ENCODE results near the gene POMC. TPM values are rescaled to one million over a fixed set of nuclear protein-coding genes. Genes with fewer than 3 reads are reported as not detected.
A peak's percentile ranks its signal among the peaks of the same experiment; 100 is the strongest.
"Not testable (repeated sequence)": the region's sequence is repeated elsewhere in the genome, so short reads cannot be mapped to it uniquely, and the experiment has no call there.

The POMC gene
- total and polyA plus RNA-seq, 3 experiments from 2014 or later: 4.7 to 10.9 (median 6.2) TPM

DNA sequence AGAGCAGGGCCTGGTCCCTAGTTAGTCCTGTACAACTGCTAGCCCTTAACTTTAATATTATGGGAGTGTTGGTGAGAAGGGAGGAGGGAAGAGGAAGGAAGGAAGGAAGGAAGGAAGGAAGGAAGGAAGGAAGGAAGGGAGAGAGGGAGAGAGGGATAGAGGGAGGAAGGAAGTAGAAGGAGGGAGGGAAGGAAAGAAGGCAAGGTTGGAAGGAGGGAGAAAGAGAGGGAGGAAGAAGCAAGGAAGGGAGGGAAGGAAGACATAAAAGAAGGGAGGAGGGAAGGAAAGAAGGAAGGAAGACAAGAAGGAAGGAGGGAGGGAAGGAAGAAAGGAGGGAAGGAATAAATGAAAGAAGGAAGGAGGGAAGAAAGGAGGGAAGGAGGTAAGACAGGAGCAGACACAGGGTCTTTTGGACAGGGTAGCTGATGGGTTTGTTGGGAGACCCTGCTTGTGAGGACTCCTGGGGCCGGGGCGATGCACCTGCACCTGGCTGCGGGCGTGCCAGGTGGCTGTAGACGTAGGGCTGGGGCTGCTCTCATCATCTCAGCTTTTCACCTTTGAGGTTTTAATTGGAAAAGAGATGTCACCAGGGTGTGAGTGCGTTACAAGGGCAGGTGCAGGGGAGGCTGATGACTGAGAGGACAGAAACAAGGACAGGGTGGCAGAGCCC lies 5.9 kb upstream of the POMC start:
- Mint-ChIP-seq H3K27me3 (peaks cover 35 to 57% of the 10 kb centered on the region in 2 donors), H3K4me3 (no peak overlapping the region), H3K9me3 (peaks cover 0 to 2% (median 0%) of the 10 kb centered on the region in 5 donors), H3K27ac (no peak overlapping the region), H3K4me1 (no peaks in the 10 kb centered on the region), H3K36me3 (no peaks in the 10 kb centered on the region)
- ChIA-PET CTCF (no interaction called here), POLR2A (no interaction called here)
- no peaks in the 10 kb centered on the region for H3K4me1 ChIP-seq (ENCODE audit: insufficient read depth, low read length)
- no peak for DNase-seq
- no peak overlapping the region for H3K27ac ChIP-seq (ENCODE audit: low read depth, low read length)
- H3K9me3 ChIP-seq (ENCODE audit: low read length): no peaks in the 10 kb centered on the region
- peaks cover 6% of the 10 kb centered on the region for H3K27me3 ChIP-seq (ENCODE audit: insufficient read depth, low read length, poor library complexity, severe bottlenecking)
- no peak overlapping the region for H3K4me3 ChIP-seq (ENCODE audit: low read length)
- no peaks in the 10 kb centered on the region for H3K36me3 ChIP-seq (ENCODE audit: insufficient read depth, low read length)

GRCh38 chr2:25173719-25174118 lies 5.3 kb upstream of the POMC start:
- POLR2A ChIA-PET: no interaction called here
- H3K4me1 Mint-ChIP-seq: peaks cover 4 to 5% (median 4%) of the 10 kb centered on the region in 3 donors
- H3K9me3 ChIP-seq (ENCODE audit: low read length): no peaks in the 10 kb centered on the region
- peaks cover 12% of the 10 kb centered on the region for H3K27me3 ChIP-seq (ENCODE audit: insufficient read depth, low read length, poor library complexity, severe bottlenecking)
- no peak overlapping the region for H3K27ac Mint-ChIP-seq
- H3K27ac ChIP-seq (ENCODE audit: low read depth, low read length): no peak overlapping the region
- no peak overlapping the region for H3K4me3 ChIP-seq (ENCODE audit: low read length)
- H3K27me3 Mint-ChIP-seq: peaks cover 41 to 63% of the 10 kb centered on the region in 2 donors
- H3K36me3 Mint-ChIP-seq: no peaks in the 10 kb centered on the region
- CTCF ChIA-PET: no interaction called here
- no peak for DNase-seq
- H3K4me1 ChIP-seq (ENCODE audit: insufficient read depth, low read length): peaks cover 3% of the 10 kb centered on the region
- peaks cover 0 to 2% (median 0%) of the 10 kb centered on the region in 5 donors for H3K9me3 Mint-ChIP-seq
- no peaks in the 10 kb centered on the region for H3K36me3 ChIP-seq (ENCODE audit: insufficient read depth, low read length)
- no peak overlapping the region for H3K4me3 Mint-ChIP-seq

DNA sequence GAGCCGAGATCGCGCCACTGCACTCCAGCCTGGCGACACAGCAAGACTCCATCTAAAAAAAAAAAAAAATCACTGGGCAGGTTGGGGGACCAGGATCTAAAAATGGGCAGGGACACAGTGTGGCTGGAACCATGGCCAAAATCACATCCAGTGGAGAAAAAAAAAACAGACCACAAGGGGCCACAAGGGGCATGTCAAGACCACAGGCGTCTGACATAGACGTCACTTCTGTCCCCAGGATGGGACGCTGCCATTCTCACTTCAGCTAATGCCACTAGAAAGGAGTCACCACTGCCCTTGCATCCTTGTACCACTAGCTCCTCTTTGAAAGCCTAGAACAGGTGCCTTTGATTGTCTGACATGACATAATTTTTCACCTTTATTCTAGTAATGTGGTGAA lies 2.5 kb upstream of the POMC start:
- Mint-ChIP-seq H3K36me3 (no peaks in the 10 kb centered on the region), H3K4me3 (no peak overlapping the region), H3K27me3 (peaks cover 52 to 66% of the 10 kb centered on the region in 2 donors), H3K9me3 (peaks cover 0 to 2% (median 0%) of the 10 kb centered on the region in 5 donors), H3K27ac (no peak overlapping the region), H3K4me1 (peaks cover 12 to 21% (median 13%) of the 10 kb centered on the region in 3 donors)
- POLR2A ChIA-PET: no interaction called here
- H3K9me3 ChIP-seq (ENCODE audit: low read length): no peaks in the 10 kb centered on the region
- H3K27ac ChIP-seq (ENCODE audit: low read depth, low read length): no peak overlapping the region
- H3K36me3 ChIP-seq (ENCODE audit: insufficient read depth, low read length): no peaks in the 10 kb centered on the region
- H3K27me3 ChIP-seq (ENCODE audit: insufficient read depth, low read length, poor library complexity, severe bottlenecking): peaks cover 15% of the 10 kb centered on the region
- H3K4me3 ChIP-seq (ENCODE audit: low read length): no peak overlapping the region
- DNase-seq: no peak
- H3K4me1 ChIP-seq (ENCODE audit: insufficient read depth, low read length): peaks cover 8% of the 10 kb centered on the region
- CTCF ChIA-PET: no interaction called here

DNA sequence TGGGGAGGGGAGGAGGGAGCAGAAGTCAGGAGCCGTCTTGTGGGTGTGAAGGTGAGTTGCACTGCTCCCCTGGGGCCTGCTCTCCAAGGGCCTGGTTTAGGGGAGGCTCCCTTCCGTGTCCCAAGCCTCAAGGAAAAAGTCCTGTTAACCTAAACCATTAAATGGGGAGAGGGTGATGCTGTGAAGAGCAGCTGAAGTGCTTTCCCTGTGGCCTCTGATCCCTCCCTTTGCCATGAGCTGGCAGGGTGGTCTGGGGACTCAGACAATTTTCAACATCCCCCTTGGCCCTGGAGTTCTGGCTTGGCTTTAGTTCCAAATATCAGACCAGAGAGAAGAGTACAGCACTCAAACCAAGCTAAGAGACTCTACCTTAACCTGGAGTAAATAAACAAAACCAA lies 692 bp upstream of the POMC start:
- POLR2A ChIA-PET: no interaction called here
- Histone ChIP-seq H3K4me3 (ENCODE audit: low read length) (peak overlapping the region; percentile 18), H3K27me3 (ENCODE audit: insufficient read depth, low read length, poor library complexity, severe bottlenecking) (peaks cover 15% of the 10 kb centered on the region), H3K4me1 (ENCODE audit: insufficient read depth, low read length) (peaks cover 11% of the 10 kb centered on the region), H3K36me3 (ENCODE audit: insufficient read depth, low read length) (no peaks in the 10 kb centered on the region), H3K27ac (ENCODE audit: low read depth, low read length) (no peak overlapping the region), H3K9me3 (ENCODE audit: low read length) (no peaks in the 10 kb centered on the region)
- Mint-ChIP-seq H3K9me3 (peaks cover 0 to 2% (median 0%) of the 10 kb centered on the region in 5 donors), H3K27ac (peak overlapping the region in 1 of 8 donors; percentile 71), H3K36me3 (no peaks in the 10 kb centered on the region), H3K4me1 (peaks cover 12 to 25% (median 14%) of the 10 kb centered on the region in 3 donors), H3K4me3 (peak overlapping the region; percentile 39 to 73 (median 65)), H3K27me3 (peaks cover 46 to 61% of the 10 kb centered on the region in 2 donors)
- CTCF ChIA-PET: interaction anchor here (1.1 kb wide), 1 partner anchor 27 kb away, joined by 3 read pairs; no protein-coding TSS in a partner anchor
- no peak for DNase-seq

GRCh38 chr2:25165992-25166875 lies 2.1 kb downstream of the POMC start:
- no peaks in the 10 kb centered on the region for H3K9me3 ChIP-seq (ENCODE audit: low read length)
- peak overlapping the region in 2 of 7 donors; percentile 20 to 36 for H3K4me3 Mint-ChIP-seq

DNA sequence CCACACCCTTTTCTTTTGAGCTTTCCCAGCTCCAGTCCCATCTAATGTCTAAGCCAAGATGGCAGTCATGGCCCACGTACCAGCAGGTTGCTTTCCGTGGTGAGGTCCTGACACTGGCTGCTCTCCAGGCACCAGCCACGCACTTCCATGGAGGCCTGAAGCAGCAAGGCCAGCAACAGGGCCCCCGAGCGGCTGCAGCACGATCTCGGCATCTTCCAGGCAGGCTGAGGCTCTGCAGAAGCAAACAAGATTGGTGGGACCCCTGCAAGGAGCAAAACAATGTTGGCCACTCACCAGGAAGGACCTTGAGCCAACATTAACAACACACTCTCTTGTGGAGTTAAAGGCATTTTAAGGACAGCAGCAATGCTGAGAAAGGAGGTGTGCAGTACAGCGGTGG lies 3.8 kb downstream of the POMC start:
- H3K4me1 Mint-ChIP-seq: peaks cover 19 to 43% (median 19%) of the 10 kb centered on the region in 3 donors
- POLR2A ChIA-PET: no interaction called here

More at GRCh38 chr2:25165992-25166875, 2.1 kb downstream of the POMC start:
- Histone ChIP-seq H3K27ac (ENCODE audit: low read depth, low read length) (no peak overlapping the region), H3K36me3 (ENCODE audit: insufficient read depth, low read length) (no peaks in the 10 kb centered on the region), H3K4me3 (ENCODE audit: low read length) (no peak overlapping the region), H3K27me3 (ENCODE audit: insufficient read depth, low read length, poor library complexity, severe bottlenecking) (peaks cover 15% of the 10 kb centered on the region), H3K4me1 (ENCODE audit: insufficient read depth, low read length) (peaks cover 11% of the 10 kb centered on the region)
- POLR2A ChIA-PET: no interaction called here
- CTCF ChIA-PET: interaction anchor here (0.7 to 1.8 kb wide), 10 partner anchors 11 to 364 kb away, joined by 3 to 11 read pairs (median 4); no protein-coding TSS in a partner anchor
- no peak overlapping the region for H3K27ac Mint-ChIP-seq
- H3K36me3 Mint-ChIP-seq: peaks cover 0 to 3% (median 0%) of the 10 kb centered on the region in 3 donors
- DNase-seq: peak in 3 of 5 donors; percentile 29 to 63 (median 31)
- peaks cover 36 to 46% of the 10 kb centered on the region in 2 donors for H3K27me3 Mint-ChIP-seq
- H3K4me1 Mint-ChIP-seq: peaks cover 12 to 31% (median 16%) of the 10 kb centered on the region in 3 donors
- H3K9me3 Mint-ChIP-seq: peaks cover 0 to 2% (median 0%) of the 10 kb centered on the region in 5 donors

GRCh38 chr2:25162061-25162460 lies 6.3 kb downstream of the POMC start:
- POLR2A ChIA-PET; H3K27me3 ChIP-seq (ENCODE audit: insufficient read depth, low read length, poor library complexity, severe bottlenecking); DNase-seq; CTCF ChIA-PET; H3K9me3 Mint-ChIP-seq; H3K9me3 ChIP-seq (ENCODE audit: low read length); H3K27ac ChIP-seq (ENCODE audit: low read depth, low read length); H3K36me3 Mint-ChIP-seq; H3K4me3 ChIP-seq (ENCODE audit: low read length); H3K36me3 ChIP-seq (ENCODE audit: insufficient read depth, low read length); H3K4me1 ChIP-seq (ENCODE audit: insufficient read depth, low read length): not testable (repeated sequence)
- peak overlapping the region in 5 of 7 donors; percentile 51 to 78 (median 58) for H3K4me3 Mint-ChIP-seq
- peaks cover 7 to 16% of the 10 kb centered on the region in 2 donors for H3K27me3 Mint-ChIP-seq
- H3K4me1 Mint-ChIP-seq: peaks cover 6 to 38% (median 15%) of the 10 kb centered on the region in 3 donors
- peak overlapping the region in 4 of 8 donors; percentile 23 to 82 (median 56) for H3K27ac Mint-ChIP-seq

More for the DNA sequence above, 3.8 kb downstream of the POMC start:
- Histone ChIP-seq H3K27me3 (ENCODE audit: insufficient read depth, low read length, poor library complexity, severe bottlenecking) (peaks cover 11% of the 10 kb centered on the region), H3K4me3 (ENCODE audit: low read length) (no peak overlapping the region), H3K27ac (ENCODE audit: low read depth, low read length) (no peak overlapping the region), H3K36me3 (ENCODE audit: insufficient read depth, low read length) (no peaks in the 10 kb centered on the region), H3K4me1 (ENCODE audit: insufficient read depth, low read length) (peaks cover 11% of the 10 kb centered on the region), H3K9me3 (ENCODE audit: low read length) (no peaks in the 10 kb centered on the region)
- Mint-ChIP-seq H3K27ac (no peak overlapping the region), H3K36me3 (peaks cover 1 to 8% (median 1%) of the 10 kb centered on the region in 3 donors), H3K9me3 (no peaks in the 10 kb centered on the region), H3K27me3 (peaks cover 23 to 31% of the 10 kb centered on the region in 2 donors), H3K4me3 (peak overlapping the region in 1 of 7 donors; percentile 33)
- CTCF ChIA-PET: interaction anchor here (1.6 kb wide), 1 partner anchor 211 kb away, joined by 4 read pairs; no protein-coding TSS in a partner anchor
- DNase-seq: no peak
